ENCODE data around the gene MB21D2.

DNA sequence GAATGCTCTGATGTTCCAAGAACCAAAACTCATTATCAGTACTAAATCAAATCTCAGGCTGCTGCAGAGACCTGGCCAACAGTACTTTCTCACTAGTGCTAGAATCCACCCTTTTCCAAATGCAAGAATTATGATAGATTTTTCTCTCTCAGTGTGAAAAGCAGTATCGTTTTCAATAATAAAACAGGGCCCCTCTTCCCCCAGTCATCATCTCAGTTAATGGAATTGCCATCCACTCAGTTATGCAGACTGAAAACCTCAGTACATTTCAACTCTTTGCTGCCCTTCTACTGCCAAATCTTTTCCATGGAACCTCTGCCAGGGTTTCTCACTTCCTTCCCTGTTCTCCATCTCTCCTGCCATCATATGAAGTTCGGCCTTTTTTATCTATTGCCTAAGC lies 117.9 kb downstream of the MB21D2 start:
- TF ChIP-seq, protein P1, sequence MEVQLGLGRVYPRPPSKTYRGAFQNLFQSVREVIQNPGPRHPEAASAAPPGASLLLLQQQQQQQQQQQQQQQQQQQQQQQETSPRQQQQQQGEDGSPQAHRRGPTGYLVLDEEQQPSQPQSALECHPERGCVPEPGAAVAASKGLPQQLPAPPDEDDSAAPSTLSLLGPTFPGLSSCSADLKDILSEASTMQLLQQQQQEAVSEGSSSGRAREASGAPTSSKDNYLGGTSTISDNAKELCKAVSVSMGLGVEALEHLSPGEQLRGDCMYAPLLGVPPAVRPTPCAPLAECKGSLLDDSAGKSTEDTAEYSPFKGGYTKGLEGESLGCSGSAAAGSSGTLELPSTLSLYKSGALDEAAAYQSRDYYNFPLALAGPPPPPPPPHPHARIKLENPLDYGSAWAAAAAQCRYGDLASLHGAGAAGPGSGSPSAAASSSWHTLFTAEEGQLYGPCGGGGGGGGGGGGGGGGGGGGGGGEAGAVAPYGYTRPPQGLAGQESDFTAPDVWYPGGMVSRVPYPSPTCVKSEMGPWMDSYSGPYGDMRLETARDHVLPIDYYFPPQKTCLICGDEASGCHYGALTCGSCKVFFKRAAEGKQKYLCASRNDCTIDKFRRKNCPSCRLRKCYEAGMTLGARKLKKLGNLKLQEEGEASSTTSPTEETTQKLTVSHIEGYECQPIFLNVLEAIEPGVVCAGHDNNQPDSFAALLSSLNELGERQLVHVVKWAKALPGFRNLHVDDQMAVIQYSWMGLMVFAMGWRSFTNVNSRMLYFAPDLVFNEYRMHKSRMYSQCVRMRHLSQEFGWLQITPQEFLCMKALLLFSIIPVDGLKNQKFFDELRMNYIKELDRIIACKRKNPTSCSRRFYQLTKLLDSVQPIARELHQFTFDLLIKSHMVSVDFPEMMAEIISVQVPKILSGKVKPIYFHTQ (CRISPR knock-in tag; IDR thresholded peaks at IDR 0.05) = no peak
- TF ChIP-seq, protein P2, sequence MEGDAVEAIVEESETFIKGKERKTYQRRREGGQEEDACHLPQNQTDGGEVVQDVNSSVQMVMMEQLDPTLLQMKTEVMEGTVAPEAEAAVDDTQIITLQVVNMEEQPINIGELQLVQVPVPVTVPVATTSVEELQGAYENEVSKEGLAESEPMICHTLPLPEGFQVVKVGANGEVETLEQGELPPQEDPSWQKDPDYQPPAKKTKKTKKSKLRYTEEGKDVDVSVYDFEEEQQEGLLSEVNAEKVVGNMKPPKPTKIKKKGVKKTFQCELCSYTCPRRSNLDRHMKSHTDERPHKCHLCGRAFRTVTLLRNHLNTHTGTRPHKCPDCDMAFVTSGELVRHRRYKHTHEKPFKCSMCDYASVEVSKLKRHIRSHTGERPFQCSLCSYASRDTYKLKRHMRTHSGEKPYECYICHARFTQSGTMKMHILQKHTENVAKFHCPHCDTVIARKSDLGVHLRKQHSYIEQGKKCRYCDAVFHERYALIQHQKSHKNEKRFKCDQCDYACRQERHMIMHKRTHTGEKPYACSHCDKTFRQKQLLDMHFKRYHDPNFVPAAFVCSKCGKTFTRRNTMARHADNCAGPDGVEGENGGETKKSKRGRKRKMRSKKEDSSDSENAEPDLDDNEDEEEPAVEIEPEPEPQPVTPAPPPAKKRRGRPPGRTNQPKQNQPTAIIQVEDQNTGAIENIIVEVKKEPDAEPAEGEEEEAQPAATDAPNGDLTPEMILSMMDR (IDR thresholded peaks at IDR 0.05) = no peak

Data from WTC11 (cell line).